ENCODE measurements around the gene MSI2. TPM values are rescaled to one million over a fixed set of nuclear protein-coding genes. Genes with fewer than 3 reads are reported as not detected.
A peak's percentile ranks its signal among the peaks of the same experiment; 100 is the strongest.

Gene MSI2
- total and polyA plus RNA-seq, 9 of the 15 experiments (the other 6 are each of a cell fraction or from before 2014, with no cell fraction given): 4.6 to 61.8 (median 42.4) TPM

GRCh38 chr17:57442401-57442823 lies 186.1 kb downstream of the MSI2 start:
- in situ Hi-C loops (cut with MboI): no loop called here
- no peak overlapping the region for H3K4me2 ChIP-seq (ENCODE audit: insufficient read depth, low read length)

GRCh38 chr17:57442914-57443571 lies 186.7 kb downstream of the MSI2 start:
- no peaks in the 10 kb centered on the region for H3K36me3 ChIP-seq (ENCODE audit: control insufficient read depth, insufficient read depth, low read length)
- no TSS peak for BruUV-seq (replicated peaks)
- CTCF ChIA-PET (ENCODE audit: low intra/inter-chr PET ratio): no interaction called here
- no peak for ATAC-seq
- no peak overlapping the region for H3K27ac ChIP-seq (ENCODE audit: extremely low read depth, low read depth, low read length)
- H3K9me1 ChIP-seq (ENCODE audit: control insufficient read depth, insufficient read depth, low read length): peaks cover 3% of the 10 kb centered on the region
- H3K9ac ChIP-seq (ENCODE audit: insufficient read depth in 1 of 2, low read depth in 2 of 2, low read length in 2 of 2): peak overlapping the region in 1 of 2 experiments; percentile 55; a peak in 1 of 4 replicates
- intact Hi-C loops (cut with micrococcal nuclease) (no loop called here), in situ Hi-C loops (cut with MboI) (no loop called here)
- H2AFZ ChIP-seq (ENCODE audit: low read depth, low read length): no peak overlapping the region
- H3K4me1 ChIP-seq (replicated peaks in 1 of 2; ENCODE audit: control insufficient read depth in 2 of 2, insufficient read depth in 2 of 2, low read length in 2 of 2): peaks cover 24 to 29% of the 10 kb centered on the region in 2 experiments
- H3K9me3 ChIP-seq (replicated peaks; ENCODE audit: control insufficient read depth, insufficient read depth, low read depth, low read length): no peaks in the 10 kb centered on the region
- H4K20me1 ChIP-seq (replicated peaks; ENCODE audit: control insufficient read depth, insufficient read depth, low read length): peaks cover 15% of the 10 kb centered on the region
- DNase-seq (ENCODE audit: extremely low read depth in 1 of 4, low spot score in 3 of 4): no peak
- WGBS (ENCODE audit: insufficient coverage, low coverage, missing lambda C conversion rate): 81% methylated on average over 16 of the region's 16 CpGs
- no peak overlapping the region for H3K4me2 ChIP-seq (ENCODE audit: insufficient read depth, low read length)
- POLR2A ChIA-PET: no interaction called here
- no peaks in the 10 kb centered on the region for H3K27me3 ChIP-seq (ENCODE audit: control insufficient read depth in 2 of 2, insufficient read depth in 2 of 2, low read length in 2 of 2)
- H3K79me2 ChIP-seq (ENCODE audit: control insufficient read depth, insufficient read depth, low read length): peaks cover 11% of the 10 kb centered on the region; the same call in 2 of the 3 replicates
- FAIRE-seq: no peak
- no peak overlapping the region for H3K4me3 ChIP-seq
- no peak for TF ChIP-seq ZNF584 (CRISPR knock-in tag; IDR thresholded peaks at IDR 0.05; ENCODE audit: low read depth)
- no peak for TF ChIP-seq POLR2AphosphoS2 (IDR thresholded peaks at IDR 0.05; ENCODE audit: low read length)
- TF ChIP-seq VEZF1 (CRISPR knock-in tag; IDR thresholded peaks at IDR 0.05): no peak
- no peak for TF ChIP-seq ZNF740 (CRISPR knock-in tag; IDR thresholded peaks at IDR 0.05)
- no peak for TF ChIP-seq ZNF740 (tag; IDR thresholded peaks at IDR 0.05)
- TF ChIP-seq CCNT2 (IDR thresholded peaks at IDR 0.05; ENCODE audit: borderline replicate concordance, extremely low read depth, insufficient read length, low read depth, low read length): no peak

More at GRCh38 chr17:57442401-57442823, 186.1 kb downstream of the MSI2 start:
- ChIA-PET CTCF (ENCODE audit: low intra/inter-chr PET ratio) (no interaction called here), POLR2A (no interaction called here)
- no peaks in the 10 kb centered on the region for H3K27me3 ChIP-seq (ENCODE audit: control insufficient read depth in 2 of 2, insufficient read depth in 2 of 2, low read length in 2 of 2)
- no peaks in the 10 kb centered on the region for H3K9me3 ChIP-seq (replicated peaks; ENCODE audit: control insufficient read depth, insufficient read depth, low read depth, low read length)
- H3K27ac ChIP-seq (ENCODE audit: extremely low read depth, low read depth, low read length): no peak overlapping the region
- DNase-seq (ENCODE audit: extremely low read depth in 1 of 4, low spot score in 3 of 4): no peak
- no peak overlapping the region for H2AFZ ChIP-seq (ENCODE audit: low read depth, low read length)
- H3K9me1 ChIP-seq (ENCODE audit: control insufficient read depth, insufficient read depth, low read length): peaks cover 3% of the 10 kb centered on the region
- no peak for ATAC-seq
- intact Hi-C loops (cut with micrococcal nuclease): no loop called here
- H4K20me1 ChIP-seq (replicated peaks; ENCODE audit: control insufficient read depth, insufficient read depth, low read length): peaks cover 9% of the 10 kb centered on the region
- H3K4me3 ChIP-seq: no peak overlapping the region
- peaks cover 17 to 25% of the 10 kb centered on the region in 2 experiments for H3K4me1 ChIP-seq (replicated peaks in 1 of 2; ENCODE audit: control insufficient read depth in 2 of 2, insufficient read depth in 2 of 2, low read length in 2 of 2)
- BruUV-seq (replicated peaks): no TSS peak
- H3K9ac ChIP-seq (ENCODE audit: insufficient read depth in 1 of 2, low read depth in 2 of 2, low read length in 2 of 2): no peak overlapping the region; a peak in 1 of 4 replicates
- FAIRE-seq: no peak
- 53% methylated on average over 7 of the region's 9 CpGs for WGBS (ENCODE audit: insufficient coverage, low coverage, missing lambda C conversion rate)
- no peaks in the 10 kb centered on the region for H3K36me3 ChIP-seq (ENCODE audit: control insufficient read depth, insufficient read depth, low read length)
- TF ChIP-seq ZNF76 (CRISPR knock-in tag; IDR thresholded peaks at IDR 0.05; ENCODE audit: borderline replicate concordance) (no peak), NCOA1 (IDR thresholded peaks at IDR 0.05; ENCODE audit: low read depth) (no peak), ELF2 (CRISPR knock-in tag; IDR thresholded peaks at IDR 0.05) (no peak), JUND (IDR thresholded peaks at IDR 0.05; ENCODE audit: borderline replicate concordance, low read depth, low read length) (no peak), JUND (tag; IDR thresholded peaks at IDR 0.05; ENCODE audit: borderline replicate concordance, low read depth, low read length) (no peak), ZNF79 (CRISPR knock-in tag; IDR thresholded peaks at IDR 0.05; ENCODE audit: low read depth) (no peak), EP400 (IDR thresholded peaks at IDR 0.05) (no peak), ZNF778 (CRISPR knock-in tag; IDR thresholded peaks at IDR 0.05) (no peak), MTA3 (IDR thresholded peaks at IDR 0.05; ENCODE audit: borderline replicate concordance) (no peak)
- peaks cover 12% of the 10 kb centered on the region; the same call in 2 of the 3 replicates for H3K79me2 ChIP-seq (ENCODE audit: control insufficient read depth, insufficient read depth, low read length)

All from K562 (cell line).